A673 (cell line): ENCODE measurements around the gene FUT3.

ENCODE experiments used
- CTCF ChIP-seq: fragments of 300-800, 200-600 bp; sonication (generic); conservative IDR thresholded peaks from 2 replicates; pipeline ENCODE4 v1.5.1; 2017; ENCODE audit warnings: low read depth, mild to moderate bottlenecking, antibody characterized with exemption, low read length, moderate library complexity, mixed read lengths
- EZH2 ChIP-seq: fragments of 200-600 bp; sonication (generic); IDR thresholded peaks from 2 replicates; pipeline ENCODE4 v1.6.1; 2017; ENCODE audit warnings: borderline replicate concordance, low read depth, mild to moderate bottlenecking, mixed read lengths, antibody characterized with exemption, low read length; ENCODE audit not compliant: poor library complexity, severe bottlenecking

DNA sequence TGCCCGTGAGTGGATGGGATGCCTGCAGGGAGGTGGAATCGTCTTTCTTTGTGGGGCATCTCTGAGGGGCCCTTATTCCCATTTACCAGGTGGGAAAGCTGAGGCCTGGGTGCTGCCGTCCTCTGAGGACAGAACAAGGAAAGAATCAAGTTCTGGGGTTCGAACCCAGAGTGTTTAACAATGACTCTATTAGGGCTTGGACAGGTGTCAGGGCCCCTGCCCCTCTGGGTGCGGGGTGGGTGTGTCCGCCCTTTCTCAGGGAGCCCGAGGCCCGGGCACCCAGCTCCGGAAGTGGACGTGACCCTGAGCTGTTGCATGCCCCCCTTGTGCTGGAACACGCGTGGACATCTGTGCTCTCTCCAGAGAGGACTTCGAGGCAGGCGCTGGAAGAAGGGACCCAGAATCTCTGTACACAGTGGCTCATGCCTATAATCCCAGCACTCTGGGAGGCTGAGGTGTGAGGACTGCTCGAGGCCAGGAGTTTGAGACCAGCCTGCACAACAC lies 41.6 kb upstream of the FUT3 start:
- no peak for TF ChIP-seq CTCF
- TF ChIP-seq EZH2: no peak
